Medulla oblongata (tissue), 1 donor: ENCODE measurements around the gene LRBA.
"Not testable (repeated sequence)": the region's sequence is repeated elsewhere in the genome, so short reads cannot be mapped to it uniquely, and the experiment has no call there.

Source experiments
- DNase-seq: peaks from one replicate; pipeline ENCODE4 v3.0.0-alpha.2; 2015; ENCODE audit errors: extremely low spot score

Gene LRBA

DNA sequence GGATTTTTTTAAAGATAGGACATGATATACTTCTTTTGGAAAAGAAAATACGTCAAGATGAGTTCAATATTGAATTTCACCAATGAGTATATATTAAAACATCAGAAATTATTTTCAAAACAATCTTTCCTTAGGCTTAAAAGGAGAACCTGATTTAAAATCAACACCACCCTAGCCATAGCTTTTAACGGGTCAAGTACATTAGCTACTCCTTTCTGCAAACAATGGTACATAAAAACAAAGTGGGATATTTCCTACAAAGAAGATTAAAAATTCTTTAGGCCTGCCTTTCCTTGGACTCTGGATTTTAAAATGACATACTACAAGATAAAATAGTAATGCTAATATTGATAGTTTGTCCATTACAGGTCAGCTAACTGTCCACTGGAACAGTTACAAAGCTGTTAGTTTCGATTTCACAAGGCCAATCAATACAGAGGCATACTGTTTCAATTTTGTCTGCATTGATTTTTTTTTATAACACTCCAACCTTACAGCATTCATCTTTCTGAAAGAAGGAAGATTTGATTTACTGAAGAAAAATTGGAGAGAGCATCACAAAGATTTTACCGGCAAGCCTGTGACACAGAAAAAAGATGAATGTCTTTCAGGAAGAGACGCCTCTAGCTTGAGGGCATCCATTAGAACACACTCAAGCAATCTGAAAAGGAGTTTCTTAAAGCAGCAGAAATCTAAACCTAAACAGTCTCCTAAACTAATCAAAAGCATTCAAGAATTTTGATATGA is 335.9 kb downstream of the LRBA start:
- DNase-seq, result peak; percentile 19

DNA sequence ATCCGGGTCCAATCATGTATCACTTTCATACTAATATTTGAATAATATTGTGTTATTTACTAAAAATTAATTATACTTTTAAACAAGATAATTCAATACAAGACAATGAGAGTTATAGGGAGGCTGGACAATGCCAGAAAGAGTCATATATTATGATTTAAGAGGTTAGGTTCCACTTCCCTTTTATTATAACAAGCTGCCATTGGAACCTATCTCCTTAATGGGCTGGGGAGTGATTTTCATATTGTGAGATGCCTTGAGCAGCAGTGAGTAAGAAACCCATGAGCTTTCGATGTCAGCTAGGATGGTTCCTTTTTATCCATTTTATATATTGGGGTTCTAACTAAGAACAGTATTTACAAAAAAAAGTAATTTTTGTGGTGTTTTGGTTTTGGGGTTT is 341.3 kb downstream of the LRBA start:
- no peak for DNase-seq

DNA sequence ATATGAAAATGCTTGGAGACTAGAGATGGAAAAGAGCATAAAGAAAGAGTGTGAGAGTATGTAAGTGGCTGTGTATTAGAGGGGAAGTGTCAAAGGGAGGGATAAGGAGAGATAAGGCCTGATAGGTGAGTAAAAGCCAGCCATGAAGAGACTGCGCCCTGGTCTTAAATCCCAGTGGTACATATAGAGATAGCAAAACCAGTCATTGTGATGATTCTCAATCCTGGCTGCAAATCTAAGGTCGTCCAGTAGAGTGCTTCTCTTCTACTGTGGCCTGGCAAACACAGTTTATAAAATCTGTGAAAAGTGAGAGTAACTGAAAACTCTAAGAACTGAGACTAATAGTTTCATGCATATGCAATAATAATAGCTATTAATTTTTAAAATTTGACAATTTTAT is 346.3 kb downstream of the LRBA start:
- no peak for DNase-seq

DNA sequence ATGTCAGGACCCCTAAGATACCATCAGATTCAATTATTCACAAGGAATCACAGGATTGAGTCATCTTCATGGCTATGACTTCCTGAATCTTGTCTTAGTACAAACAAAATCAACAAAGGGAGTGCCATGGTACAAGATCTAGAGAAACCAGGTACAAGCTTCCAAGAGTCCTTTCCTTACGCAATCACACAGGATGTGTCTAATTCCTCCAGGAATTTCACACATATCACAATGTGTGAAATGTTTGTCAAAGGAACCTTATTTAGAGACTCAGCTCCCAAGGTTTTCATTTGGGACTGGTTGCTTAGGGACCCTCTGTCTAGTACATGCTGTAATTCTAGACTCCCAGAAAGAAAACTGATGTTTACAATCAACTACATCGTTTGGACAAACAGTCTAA is 350.1 kb downstream of the LRBA start:
- DNase-seq, result no peak

DNA sequence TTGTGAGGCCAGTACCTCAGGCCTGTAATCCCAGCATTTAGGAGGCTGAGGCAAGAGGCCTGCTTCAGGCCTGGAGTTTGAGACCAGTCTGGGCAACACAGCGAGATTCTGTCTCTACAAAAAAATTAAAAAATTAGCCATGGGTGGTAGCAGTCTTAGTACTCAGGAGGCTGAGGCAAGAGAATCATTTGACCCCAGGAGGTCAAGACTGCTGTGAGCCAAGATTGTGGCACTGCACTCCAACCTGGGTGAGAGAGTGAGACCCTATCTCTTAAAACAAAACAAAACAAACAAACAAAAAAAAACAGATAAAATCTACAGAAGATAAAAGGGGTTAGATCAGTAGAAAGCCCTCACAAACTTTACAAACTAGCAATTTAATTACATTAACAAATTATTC is 352.4 kb downstream of the LRBA start:
- no peak for DNase-seq

DNA sequence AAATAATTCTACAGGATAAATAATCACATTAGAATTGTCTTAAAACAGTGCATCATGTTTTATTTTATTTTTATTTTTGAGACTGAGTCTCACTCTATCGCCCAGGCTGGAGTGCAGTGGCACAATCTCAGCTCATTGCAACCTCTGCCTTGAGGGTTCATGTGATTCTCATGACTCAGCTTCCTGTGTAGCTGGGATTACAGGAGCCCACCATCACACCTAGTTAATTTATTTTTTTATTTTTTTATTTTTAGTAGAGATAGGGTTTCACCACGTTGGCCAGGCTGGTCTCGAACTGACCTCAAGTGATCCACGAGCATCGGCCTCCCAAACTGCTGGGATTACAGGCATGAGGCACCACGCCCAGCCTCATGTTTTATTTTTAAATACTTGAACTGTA is 353.5 kb downstream of the LRBA start:
- not testable (repeated sequence) for DNase-seq

DNA sequence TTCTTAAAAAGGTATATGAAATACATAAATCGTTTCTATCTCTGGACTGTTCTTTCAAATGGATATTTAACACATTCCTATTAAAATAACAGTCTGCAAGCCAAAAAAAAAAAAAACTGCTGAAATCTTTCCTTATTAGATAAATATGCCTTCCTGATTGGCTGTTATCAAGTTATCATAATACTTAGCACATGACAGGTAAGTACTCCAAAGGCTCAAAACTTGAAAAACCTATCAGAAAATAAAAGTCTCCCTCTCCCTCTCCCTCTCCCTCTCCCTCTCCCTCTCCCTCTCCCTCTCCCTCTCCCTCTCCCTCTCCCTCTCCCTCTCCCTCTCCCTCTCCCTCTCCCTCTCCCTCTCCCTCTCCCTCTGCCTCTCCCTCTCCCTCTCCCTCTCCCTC is 356.8 kb downstream of the LRBA start:
- DNase-seq, result not testable (repeated sequence)

DNA sequence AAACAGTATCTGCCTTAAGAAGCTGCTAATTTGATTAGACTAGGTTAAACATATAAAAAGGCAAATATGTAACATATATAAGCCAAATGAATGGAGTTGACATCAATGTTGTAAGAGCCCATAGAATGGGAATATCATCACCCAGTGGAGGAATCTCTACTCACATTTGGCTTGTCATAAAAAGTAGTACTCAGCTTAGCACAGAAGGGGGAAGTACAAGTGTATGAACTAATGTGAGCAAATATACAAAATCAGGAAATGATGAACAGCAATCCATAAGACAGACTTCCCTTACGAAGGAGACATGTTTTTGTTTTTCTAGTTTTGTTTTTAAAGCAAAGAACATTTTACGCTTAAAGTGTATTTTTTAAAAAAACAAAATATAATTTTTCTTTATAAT is 358.2 kb downstream of the LRBA start:
- no peak for DNase-seq

DNA sequence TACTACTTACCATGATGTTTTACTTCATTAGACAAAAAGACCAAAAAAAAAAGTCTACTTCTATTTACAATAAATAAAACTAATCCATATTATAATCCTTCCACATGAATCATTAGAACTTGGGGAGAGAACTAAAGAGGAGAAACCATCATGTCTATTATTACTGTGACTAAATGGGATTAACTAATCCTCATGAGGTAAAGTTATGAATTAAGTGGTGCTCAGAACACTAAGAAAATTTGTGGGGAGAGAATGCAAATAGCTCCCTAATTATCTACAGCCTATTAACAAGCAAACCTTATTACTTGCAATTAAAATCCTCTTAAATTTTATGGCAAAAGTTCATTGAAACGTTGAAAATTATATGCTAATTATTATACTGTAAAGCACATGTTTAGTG is 364.3 kb downstream of the LRBA start:
- DNase-seq, result no peak

DNA sequence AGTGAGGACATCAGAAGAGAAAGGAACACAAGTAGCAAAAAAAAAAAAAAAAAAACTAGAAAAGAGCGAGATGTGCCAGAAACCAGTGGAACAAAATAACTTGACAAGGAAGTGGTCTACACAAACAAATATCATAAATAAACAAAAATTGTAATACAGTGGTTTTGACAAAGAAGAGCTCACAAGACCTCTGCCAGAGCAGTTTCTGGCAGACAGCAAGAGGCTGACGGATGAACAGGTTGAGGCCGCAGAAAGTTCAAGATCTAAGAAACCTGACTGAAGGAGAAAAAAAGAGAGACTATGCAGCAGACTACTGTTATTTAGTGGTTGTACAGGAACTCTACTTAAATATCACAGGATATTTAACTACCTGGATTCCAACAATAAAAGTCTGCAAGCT is 367.0 kb downstream of the LRBA start:
- DNase-seq, result no peak

DNA sequence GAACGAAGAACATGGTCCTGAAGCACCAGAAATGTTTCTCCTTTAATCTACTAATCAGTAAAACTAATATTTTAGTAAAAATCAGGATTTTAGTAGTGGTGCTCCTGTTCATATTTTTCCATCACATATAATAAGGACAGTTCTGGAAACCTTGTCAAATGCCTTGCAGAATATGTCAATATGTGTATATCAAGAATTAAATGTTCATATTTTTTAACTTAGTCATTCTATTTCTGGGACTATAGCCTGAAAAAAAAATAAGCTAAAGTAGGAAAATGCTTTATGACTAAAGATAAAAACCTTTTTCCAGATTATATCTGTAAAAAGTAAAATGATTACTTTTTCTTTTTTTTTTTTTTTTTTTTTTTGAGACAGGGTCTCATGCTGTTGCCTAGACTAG is 368.1 kb downstream of the LRBA start:
- DNase-seq, result no peak

DNA sequence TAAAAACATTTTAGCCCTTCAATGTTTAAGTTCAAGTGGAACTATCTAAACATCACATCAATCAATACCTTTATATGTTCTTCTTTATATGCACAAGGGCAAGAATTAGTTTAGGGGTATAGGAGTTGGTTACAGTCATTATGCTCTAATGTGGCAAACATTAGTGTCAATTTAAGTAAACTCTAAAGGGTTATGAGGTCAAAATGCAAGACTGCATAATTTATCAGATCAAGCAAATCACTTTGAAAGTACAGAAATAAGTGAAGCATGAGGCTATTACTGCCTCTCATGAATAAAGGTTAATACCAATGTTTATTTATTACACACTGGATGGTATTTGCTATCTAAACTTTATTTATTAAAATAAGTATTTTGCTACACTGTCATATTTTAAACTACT is 373.5 kb downstream of the LRBA start:
- DNase-seq, result no peak

DNA sequence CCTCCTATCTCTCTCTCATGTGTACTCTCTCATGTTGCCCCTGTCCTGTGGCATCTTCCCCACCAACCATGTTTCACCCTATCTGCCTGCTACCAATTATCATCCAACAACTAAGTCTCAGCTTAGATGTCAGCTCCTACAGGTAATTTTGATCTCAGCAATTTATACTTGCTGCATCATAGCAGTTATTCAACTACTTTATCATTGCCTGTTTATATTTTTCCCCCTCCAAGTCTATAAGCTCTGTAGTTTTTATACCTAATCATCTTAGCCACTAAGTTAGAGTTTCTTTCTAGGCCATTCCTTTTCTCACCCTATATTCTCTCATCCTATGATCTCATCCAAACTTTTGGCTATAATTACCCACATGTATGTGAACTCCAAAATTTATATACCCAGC is 382.4 kb downstream of the LRBA start:
- DNase-seq, result no peak

DNA sequence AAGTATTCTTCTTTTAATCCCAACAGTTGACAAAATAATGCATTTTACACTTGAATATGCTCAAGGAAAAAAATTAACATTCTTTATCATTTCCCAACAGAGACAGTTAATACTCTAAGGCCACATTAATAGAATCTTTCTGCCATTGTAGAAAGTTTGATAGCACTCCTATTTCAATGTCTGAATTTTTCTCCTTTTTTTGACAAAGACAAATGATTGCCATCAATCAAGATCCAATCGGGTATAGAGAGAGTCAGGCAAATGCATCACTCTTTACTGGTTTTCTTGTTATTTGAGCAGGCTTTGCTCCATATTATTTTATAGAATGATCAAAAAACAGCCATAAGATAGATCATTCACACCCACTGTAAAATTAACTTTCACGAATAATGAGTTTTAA is 387.0 kb downstream of the LRBA start:
- no peak for DNase-seq

DNA sequence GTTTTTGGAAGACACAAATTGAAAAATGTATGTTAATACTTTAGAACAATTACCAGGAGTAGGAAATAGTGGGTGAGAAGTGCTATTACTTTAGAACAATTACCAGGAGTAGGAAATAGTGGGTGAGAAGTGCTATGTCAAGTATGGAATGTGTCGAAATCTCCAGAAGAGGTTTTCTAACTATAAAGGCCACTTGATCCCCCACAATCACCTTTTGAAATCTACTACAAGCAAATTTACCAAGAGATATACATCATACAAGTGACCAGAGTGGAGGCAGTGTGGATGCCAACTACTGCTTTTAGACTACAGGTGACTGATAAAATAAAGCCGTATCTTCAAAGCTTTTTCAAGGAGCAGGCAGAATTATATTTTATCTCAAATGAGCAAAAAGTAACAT is 390.1 kb downstream of the LRBA start:
- DNase-seq, result no peak

DNA sequence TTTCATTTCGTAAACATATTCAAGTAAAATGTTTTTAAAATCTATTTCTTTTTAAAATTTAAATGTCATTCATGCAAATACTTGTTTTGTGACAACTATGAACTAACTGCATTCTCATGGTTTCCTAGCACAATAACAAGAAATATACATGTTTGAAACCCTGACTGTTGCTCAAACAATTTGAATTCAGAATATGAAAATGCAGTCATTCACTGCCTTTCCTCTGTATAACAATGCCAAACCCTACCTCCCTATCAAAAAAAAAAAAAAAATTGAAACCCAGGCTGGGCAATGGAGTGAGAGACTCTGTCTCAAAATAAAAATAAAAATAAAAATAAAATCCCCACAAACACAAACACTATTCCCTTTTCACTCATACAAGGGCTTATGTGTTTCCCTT is 391.0 kb downstream of the LRBA start:
- DNase-seq, result no peak

DNA sequence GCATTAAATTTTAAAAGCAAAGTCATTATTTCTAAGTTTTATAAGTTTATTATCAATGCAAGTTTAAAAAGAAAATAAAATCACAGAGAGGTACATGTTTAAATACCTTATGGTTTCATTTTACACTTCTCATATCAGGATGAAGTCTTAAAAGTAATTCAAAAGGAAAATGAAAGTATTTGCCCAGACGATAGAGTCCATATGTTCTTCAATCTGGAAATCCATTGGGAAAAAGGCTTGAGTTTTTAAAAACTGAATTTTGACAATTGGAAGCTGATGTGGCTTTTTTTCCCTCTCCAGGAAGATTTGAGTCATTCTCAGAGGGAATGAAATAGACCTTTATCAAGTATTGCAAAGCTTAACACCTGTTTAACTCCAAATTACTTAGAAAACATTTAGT is 396.0 kb downstream of the LRBA start:
- DNase-seq, result no peak

DNA sequence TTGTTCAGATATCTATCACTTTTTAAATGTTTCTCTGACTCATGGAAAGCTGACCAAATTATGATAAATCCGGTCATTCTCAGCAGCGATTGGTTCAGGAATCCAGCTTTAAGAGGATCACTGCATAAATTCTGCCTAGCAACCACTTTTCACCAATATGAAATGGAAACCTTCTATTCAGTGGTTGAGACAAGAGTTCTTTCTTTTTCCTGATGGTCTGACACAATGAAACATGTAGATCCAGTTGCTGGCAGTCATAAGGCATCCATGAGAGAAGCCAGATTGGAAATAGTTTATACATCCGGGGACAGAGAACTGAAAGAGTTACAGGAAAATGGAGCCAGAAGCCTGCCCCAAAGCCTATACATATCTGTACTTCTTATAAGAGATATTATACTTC is 406.0 kb downstream of the LRBA start:
- no peak for DNase-seq

DNA sequence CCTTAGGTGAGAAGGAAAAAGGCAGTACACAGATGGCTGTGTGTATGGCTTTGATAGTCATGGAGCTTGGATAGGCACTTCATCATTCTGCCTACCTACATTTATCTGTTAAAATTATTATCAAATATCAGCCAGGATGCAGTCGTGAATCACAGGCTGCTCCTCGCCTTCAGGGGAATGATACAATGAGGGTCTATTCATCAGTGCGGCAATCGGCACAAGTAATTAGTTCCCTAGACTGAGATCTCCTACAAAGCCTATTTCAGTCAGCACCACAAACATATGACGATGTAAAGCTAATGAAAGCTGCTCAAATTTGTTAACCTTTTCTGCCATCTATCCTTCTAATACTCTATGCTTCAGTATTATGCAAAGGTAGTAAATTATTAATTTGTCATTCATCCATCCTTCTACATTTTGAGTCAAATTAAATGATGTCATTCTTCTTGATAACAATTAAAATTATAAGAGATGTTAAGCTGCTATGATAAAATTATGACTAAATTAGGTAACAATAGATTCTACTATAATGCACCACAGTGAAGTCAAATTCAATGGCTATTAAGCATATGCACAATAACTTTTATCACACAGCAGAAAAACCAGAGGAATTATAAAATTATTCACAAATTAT is 414.2 kb downstream of the LRBA start:
- DNase-seq, result no peak

DNA sequence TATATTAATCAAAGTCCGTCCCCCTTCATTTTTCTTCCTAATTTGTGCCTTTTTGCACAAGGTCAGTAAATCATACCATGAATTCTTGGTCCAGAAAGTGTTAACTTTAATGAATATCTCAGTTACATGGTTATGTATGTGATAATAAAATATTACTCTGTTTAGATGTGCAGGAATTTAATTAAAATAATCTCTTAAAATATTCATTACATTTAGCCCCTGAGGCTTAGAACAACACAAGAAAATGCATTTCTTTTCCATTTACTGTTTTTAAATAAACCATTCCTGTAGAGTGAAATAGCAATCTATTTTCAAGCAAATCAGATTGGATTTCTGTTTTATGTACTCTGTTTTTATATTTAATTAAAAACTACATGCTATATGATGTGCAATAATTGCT is 415.5 kb downstream of the LRBA start:
- no peak for DNase-seq

DNA sequence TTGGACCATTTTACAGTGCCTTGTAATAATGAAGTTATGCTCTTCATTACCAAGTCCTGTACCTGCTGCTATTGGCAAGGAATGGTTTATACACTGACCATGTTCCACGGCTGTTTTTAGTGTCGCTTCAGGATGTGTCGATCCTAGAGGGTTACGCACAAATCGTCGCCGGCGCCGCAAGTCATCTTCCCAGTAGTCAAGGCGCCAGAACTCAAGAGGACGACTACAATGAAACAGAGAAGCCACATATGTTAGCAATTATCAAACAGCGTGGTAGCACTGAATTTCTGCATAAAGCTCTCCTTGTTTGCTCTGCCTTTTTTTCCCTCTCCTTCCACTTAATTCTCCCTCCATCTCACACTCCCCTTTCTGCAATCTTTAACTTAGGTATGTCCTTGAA is 416.2 kb downstream of the LRBA start:
- no peak for DNase-seq

DNA sequence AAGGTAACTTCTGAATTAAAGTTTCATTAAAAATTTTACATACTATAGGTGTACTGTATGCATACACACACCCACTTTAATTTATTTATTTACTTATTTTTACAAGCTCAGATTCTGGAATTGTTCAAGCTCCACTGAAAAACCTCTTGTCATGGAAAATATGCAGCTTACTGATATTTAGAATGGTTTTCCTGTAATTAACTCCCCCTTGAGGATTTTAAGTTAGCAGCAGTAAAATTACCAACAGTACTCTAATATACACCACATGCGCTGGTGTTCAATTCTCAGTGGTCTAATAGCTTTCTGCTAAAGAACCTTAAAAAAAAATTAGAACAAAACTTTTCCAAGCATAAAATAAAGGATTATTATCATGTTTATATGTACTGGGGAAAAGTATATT is 421.1 kb downstream of the LRBA start:
- no peak for DNase-seq

DNA sequence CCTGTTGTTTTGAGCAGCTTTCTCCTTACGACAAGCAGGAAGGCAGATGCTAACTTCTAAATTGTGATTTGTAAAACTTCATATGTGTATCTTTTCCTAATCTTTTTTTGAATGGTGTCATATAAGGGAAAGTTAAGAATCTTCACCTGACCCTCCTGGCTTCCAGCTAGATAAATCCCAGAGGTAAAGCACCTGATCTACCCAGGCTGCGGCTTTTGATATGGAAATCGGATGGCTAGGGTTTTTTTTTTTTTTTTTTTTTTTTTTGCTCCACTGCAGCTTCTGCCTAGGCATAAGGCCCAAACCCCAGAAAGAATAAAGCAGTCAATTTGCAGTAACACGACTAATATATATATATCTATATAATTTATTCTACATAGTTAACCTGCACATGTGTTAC is 423.2 kb downstream of the LRBA start:
- no peak for DNase-seq

DNA sequence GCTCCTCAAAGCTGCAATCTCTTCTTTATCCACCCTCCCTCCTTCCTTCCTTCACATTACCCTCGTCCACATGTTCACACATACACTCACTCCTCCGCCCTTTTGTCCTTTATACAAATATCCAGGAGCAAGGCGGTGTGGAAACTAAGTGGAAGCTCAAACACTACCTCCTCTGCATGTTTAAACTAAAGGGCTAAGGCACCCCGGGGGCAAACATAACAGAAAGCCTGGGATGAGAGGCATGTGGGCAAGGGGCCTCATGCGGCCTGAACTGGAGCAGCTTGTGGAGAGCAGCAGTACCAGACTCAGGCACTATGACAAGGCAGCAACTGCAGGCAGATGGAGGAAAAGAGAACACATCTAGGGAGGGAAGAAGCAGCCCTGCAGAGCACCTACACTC is 423.7 kb downstream of the LRBA start:
- no peak for DNase-seq
